Activated naive CD4-positive, alpha-beta T cell treated with anti-CD3 and anti-CD28 coated beads, Interleukin-2, amount 50 U/mL, for 16 hours (primary cell): ENCODE results near the gene MRPL48.
"Not testable (repeated sequence)": the region's sequence is repeated elsewhere in the genome, so short reads cannot be mapped to it uniquely, and the experiment has no call there.

Source experiments
- DNase-seq: peaks from one replicate; pipeline ENCODE4 v3.0.0-alpha.2; 2020

Gene MRPL48

DNA sequence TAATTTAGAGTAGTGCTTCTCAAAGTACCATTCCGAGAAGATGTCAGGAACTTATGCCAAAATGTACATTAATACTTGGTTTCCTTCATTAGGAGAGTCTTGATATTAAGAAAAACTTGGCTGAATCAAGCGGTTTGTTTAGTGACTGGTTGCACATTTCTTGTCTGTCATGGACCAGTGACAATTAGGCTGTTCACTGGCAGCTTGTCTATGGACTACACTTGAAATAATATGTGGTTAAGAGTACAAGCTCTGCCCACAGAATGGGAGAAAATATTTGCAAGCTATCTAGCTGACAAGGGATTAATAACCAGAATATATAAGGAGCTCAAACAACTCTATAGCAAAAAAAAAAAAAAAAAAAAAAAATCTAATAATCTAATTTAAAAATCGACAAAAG, 64.4 kb downstream of the MRPL48 start:
- no peak for DNase-seq

DNA sequence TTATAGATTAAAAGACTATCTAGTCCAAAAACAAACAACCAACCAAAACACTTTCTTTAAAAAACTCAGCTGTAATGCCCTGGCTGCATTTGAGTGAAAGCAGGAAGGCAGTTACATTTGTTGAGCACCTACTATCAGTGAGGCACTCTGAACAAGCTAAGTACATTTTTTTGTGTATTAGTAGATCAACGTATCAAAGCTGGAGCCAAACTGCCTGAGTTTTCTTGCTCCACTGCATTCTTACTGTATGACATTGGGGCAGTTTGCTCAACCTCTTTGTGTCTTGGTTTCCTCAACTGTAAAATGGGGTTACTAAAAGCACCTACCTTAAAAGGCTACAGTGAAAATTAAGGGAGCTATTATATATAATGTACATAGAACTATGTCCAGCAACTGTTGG, 67.0 kb downstream of the MRPL48 start:
- no peak for DNase-seq

DNA sequence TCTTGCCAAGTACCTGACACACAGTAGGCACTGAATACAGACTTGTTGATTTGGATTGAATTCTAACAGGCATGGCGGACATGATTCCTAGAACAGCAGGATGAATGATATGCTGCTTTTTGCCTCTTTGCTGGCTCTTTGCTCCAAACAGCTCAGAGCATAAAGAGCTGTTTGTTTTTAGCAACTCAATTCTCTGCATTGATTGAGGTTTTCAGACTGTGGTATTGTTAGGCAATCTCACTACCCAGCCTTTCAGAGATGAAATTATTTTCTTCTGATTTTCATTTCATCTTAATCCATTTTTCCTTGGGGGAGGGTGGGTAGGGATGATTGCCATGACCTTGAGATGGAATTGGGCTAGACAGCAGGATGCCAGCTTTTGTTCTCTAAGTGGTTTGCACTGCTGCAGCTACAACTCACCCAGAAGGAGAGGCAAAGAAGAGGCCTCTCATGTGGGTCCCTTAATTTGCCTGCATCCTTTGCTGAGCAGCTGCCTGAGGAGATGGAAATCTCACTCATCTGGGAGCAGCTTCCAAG, 68.4 kb downstream of the MRPL48 start:
- no peak for DNase-seq

GRCh38 chr11:73859671-73860070, 72.0 kb downstream of the MRPL48 start:
- no peak for DNase-seq

DNA sequence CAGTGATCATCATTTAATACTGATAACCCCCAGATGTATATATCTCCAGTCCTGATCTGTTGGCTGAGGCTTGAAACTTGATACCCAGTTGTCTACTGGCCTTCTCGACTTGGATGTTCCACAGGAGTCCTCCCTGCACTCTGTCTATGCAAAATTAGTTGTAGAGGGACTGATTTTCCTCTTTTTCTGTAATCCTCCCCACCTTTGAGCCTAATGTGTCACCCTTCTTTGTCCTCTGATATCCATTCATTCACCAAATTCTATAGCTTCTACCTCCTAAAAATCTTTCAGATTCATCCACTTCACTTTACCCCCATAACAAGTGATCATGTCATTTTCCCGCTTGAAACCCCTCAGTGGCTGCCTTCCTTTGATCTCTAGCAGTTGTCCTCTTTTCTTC, 72.5 kb downstream of the MRPL48 start:
- DNase-seq: no peak

- no peak for DNase-seq
Observed at GRCh38 chr11:73862986-73863385, 75.3 kb downstream of the MRPL48 start.

DNA sequence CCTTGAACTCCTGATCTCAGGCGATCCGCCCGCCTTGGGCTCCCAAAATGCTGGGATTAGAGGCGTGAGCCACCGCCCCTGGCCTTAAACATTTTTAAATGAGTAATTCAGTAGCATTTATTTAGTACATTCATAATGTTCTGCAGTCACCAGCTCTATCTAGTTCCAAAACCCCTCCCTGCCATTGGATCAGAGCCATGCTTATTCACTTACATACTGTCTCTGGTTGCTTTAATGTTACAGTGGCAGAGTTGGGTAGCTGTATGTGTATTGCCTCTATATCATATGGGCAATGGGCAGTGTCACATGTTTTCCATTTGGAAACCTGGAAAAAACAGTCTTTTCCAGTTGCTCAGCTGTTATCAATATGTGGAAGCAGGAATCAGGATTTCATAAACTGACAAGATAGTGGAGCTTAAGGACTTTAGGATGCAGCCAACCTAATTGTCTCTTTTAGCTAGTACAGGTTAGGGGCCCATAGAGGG, 78.5 kb downstream of the MRPL48 start:
- DNase-seq: no peak

- no peak for DNase-seq
Observed at GRCh38 chr11:73866586-73866996, 78.9 kb downstream of the MRPL48 start.

DNA sequence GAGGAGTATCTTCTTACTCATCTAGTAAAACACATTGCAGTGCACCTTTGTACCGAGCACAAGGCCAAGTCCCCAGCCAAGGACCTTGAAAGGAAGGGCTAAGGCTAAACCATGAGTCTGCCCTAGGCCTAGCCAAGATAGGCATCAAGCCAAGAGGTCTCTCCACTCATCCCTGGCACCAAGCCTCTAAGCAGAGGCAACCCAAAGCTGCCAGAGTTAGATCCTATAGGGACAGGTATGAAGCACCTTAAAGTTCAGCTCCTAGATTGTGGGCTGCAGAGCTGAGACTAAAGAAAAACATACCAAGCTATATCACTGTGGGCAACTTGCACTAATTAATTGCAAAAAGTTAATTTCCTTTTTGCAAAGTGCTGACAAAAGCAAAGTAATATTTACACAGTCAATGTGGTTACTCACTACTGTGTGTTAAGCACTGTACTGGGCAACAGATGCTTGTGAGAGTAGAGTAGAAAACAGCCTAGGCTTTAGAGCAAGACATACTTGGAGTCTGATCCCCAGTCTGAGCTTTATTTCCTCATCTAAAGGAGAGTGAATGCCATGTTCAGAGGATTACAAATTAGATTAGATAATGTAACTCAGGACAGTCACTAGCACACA, 81.8 kb downstream of the MRPL48 start:
- DNase-seq: no peak

GRCh38 chr11:73870261-73870660, 82.6 kb downstream of the MRPL48 start:
- DNase-seq: no peak

DNA sequence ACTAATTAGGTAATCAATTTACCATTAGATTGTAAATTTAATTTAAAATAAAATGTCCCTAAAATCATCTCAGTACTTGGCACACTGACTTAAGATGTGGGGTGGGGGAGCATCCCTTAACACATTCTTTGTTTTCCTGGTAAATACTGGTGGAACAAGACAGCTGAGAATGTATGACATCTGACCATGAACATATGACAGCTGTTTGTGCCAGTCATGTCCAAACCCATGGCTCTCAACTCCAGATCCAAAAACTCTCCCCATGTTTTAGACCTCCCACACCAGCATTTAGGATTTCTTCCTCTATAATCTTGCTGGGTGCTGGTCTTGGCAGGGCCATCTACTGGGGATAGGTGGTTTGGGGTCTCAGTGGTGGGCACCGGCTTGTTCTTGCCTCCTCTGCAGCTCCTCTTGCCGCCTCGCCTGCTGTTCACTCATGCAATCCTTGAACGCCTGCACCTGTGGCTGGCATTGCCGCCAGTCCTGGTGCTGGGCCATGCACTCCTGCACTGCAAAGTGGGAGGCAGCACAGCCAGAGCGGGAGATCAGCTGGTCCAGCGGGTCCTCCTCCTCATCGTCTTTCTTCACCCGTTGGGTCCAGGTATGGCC, 85.2 kb downstream of the MRPL48 start:
- DNase-seq: no peak

DNA sequence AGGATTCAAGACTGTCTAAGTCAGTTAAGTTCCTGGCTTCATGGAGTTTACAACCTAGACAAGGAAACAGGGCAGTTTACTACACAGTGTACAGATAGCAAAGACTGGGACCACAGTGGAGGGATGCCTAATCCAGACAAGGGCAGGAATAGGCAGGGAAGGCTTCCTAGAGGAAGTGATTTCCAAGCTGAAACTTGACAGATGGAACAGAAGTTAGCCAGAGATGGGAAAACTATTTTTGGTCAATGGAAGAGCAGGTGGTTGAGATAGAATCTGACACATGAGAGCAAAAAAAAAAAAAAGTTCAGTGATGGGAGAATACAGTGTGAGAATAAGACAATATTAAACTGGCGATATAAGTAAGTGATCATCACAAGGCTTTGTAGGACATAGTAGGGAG, 87.7 kb downstream of the MRPL48 start:
- DNase-seq: no peak

DNA sequence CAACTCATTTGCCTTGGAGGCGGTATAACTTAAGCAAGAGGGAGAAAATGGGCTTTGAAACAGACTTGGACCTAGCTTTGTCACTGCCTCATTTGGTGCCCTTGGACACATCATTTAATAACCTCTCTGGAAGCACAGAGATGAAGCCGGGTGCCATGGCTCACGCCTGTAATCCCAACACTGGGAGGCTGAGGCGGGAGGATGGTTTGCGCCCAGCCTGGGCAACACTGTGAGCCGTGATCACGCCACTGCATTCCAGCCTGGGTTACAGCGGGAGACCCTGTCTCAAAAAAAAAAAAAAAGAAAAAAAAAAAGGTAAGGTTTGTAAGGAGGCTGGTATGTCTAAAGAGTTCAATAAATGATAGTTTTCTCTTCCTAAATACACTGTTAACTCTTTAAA, 88.2 kb downstream of the MRPL48 start:
- no peak for DNase-seq

DNA sequence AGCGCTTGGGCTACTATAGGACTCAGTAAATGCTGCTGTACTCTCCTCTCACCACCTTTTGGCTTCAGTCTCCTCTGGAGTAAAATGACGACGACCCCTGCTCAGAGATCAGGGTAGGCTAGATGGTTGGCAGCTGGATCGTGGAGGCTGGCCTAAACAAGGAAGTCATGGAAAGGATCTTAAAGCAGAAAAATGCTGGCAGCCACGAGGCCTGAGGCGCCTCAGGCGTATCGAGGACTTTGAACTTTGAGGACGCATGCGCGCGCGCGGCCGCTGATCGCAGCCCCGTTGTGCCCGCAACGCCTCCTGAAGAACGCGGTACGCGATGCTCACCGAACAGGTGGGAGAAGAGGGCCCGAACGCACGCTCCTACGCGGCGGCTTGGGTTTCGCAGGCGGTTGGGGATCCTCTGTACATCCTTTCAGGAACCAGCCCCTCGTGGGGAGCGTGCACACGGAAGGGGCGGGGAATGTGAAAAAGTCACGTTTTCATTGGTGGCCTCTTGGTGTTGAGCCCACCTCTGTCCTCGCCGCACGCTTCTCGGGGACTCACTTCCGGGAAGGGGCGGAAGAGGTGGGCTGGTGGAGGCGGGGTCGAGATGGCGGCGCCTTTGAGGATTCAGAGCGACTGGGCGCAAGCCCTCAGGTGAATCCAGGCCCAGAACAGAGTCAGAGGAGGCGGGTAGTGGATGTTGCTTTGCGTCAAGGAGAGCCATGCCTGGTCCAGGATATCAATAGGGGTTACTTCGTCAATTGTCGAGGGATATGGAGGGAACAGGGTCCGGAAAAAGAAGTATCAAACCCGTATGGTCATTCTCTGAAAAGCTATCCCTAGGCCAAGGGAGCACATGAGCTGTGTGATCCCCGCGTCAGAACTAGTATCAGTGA, 89.0 kb downstream of the MRPL48 start, which contains the start of the genes COA4 and PAAF1:
COA4 (minus strand) TSS at position 423 of the 887 bp plus-strand sequence. CDS start 3,468 bp downstream, outside the sequence.
PAAF1 (plus strand) TSS at position 576 of the 887 bp plus-strand sequence; CDS start at position 599, 23 bp downstream.
- DNase-seq: peak; percentile 94

DNA sequence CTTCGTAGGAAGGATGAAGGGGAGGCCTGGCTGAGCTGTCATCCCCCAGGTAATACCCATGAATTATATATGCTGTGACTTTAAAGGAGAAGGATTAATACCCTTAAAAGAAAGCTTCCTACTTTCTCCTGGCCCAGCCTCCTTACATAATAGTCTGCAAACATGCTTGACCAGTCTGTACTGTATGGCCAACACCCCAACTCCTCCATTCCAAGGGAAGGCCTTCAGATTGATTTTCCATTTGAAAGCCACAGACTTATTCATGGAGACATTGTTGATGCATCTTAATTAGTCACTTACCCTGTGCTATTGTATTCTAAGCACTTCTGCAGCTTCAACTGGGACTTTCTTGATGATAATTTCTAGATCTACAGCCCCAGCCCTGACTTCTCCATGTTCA, 91.1 kb downstream of the MRPL48 start:
- DNase-seq: no peak

GRCh38 chr11:73880449-73880848, 92.8 kb downstream of the MRPL48 start:
- DNase-seq: not testable (repeated sequence)

DNA sequence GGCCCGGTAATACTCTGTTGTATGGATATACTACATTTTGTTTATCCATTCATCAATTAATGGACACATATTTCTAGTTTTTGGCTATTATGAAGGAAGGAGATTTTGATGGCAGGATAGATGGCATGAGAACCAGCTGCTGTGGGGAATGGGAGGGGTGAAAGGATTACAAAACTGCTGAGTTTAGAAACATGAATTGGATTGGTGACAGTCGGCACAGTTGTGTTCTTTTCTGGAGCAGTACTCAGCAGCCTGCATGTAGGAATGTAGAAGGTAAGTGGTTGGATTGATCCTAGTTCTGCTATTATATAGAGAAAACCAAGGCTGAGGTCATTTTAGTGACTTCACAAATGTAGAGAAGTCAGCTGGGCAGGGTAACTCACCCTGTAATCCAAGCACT, 96.2 kb downstream of the MRPL48 start:
- no peak for DNase-seq

- DNase-seq: no peak
Observed at GRCh38 chr11:73888244-73888643, 100.6 kb downstream of the MRPL48 start.

DNA sequence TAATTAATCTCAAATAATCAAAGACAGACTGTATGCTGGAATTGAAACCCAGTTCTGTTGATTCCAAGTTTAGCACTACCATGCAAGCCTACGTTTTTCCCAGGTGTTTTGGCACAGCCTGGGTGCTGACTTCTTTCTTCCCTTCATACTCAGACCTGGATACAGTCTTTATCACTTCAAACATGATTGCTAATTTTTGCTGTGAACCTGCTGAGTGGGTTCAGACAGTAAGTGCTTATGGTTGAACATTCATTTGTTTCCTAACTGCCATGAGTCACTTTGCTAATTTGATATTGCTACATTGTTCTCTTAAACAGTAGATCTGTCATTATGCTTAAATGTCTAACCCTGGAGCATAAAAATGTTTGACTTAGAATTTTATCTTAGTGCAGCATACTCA, 101.3 kb downstream of the MRPL48 start:
- DNase-seq: no peak

- no peak for DNase-seq
Observed at GRCh38 chr11:73889536-73889935, 101.9 kb downstream of the MRPL48 start.

GRCh38 chr11:73893041-73893440, 105.4 kb downstream of the MRPL48 start:
- no peak for DNase-seq

DNA sequence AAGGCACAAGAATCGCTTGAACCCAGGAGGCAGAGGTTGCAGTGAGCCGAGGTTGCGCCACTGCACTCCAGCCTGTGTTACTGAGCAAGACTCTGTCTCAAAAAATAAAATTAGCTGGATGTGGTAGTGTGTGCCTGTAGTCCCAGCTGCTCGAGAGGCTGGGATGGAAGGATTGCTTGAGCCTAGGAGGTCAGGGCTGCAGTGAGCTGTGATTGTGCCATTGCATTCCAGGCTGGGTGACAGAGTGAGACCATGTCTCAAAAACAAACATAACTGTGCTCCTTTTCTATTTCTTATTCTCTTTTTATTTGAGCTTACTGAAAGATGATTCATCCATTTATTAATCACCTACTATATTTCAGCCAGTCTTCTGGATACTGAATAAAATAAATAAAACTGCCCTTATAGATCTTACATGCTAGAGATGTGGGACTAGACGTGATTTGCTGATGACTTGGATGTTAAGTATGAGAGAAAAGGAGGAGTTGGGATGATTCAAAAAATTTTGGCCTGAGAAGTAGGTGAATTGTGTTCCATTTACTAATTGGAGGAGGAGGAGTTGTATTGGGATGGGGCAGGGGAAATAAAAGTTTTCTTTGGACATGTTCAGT, 107.2 kb downstream of the MRPL48 start:
- DNase-seq: no peak

GRCh38 chr11:73902303-73902702, 114.6 kb downstream of the MRPL48 start:
- DNase-seq: no peak
